DND-41 (cell line): ENCODE results near the gene EEF1AKMT1.

Experiments
- CTCF ChIP-seq: IDR thresholded peaks from 2 replicates; pipeline ENCODE4 v1.5.1; 2012; ENCODE audit warnings: borderline replicate concordance, low read length, moderate library complexity, mild to moderate bottlenecking; ENCODE audit not compliant: poor library complexity, severe bottlenecking; ENCODE audit errors: extremely low read depth
- EZH2 ChIP-seq: IDR thresholded peaks from 3 replicates; pipeline ENCODE4 v1.6.1; 2012; ENCODE audit warnings: borderline replicate concordance, low read depth, mild to moderate bottlenecking, moderate library complexity, low read length, inconsistent platforms; ENCODE audit not compliant: severe bottlenecking

GRCh38 chr13:20721454-20722357, 52.1 kb downstream of the EEF1AKMT1 start:
- no peak for TF ChIP-seq CTCF
- TF ChIP-seq EZH2 = no peak
